ENCODE results near the gene OR8H3. TPM values are rescaled to one million over a fixed set of nuclear protein-coding genes. Genes with fewer than 3 reads are reported as not detected.

Gene OR8H3
- total RNA-seq: not detected in 2 replicates

GRCh38 chr11:56122073-56122472 is at the start of gene OR8H3:
OR8H3 (plus strand) TSS chr11:56122373; CDS start chr11:56122373, 0 bp downstream.

GRCh38 chr11:56093008-56093407 is 29.2 kb upstream of the OR8H3 start, which contains the start of gene OR8I2:
OR8I2 (plus strand) TSS chr11:56093308; CDS start chr11:56093308, 0 bp downstream.

GRCh38 chr11:56103210-56103737 is 18.9 kb upstream of the OR8H3 start, which contains the start of gene OR8H2:
OR8H2 (plus strand) TSS chr11:56103687; CDS start chr11:56105043, 1,356 bp downstream.

GRCh38 chr11:56140151-56140661 is 18.0 kb downstream of the OR8H3 start, which contains the start of gene OR8J3:
OR8J3 (minus strand) TSS chr11:56140201; CDS start chr11:56137718, 2,483 bp downstream.

GRCh38 chr11:56160217-56160616 is 38.0 kb downstream of the OR8H3 start, which contains the start of gene OR8K5:
OR8K5 (minus strand) TSS chr11:56160317; CDS start chr11:56160317, 0 bp downstream.

Other genes with a start within 250 kb of the OR8H3 start
- not detected in 2 replicates for gene TRIM51, start 239.1 kb upstream of the OR8H3 start, total RNA-seq
- gene OR5W2, start 207.8 kb upstream of the OR8H3 start, total RNA-seq: not detected in 2 replicates
- gene OR5I1, start 186.0 kb upstream of the OR8H3 start, total RNA-seq: not detected in 2 replicates
- gene OR10AG1, start 152.4 kb upstream of the OR8H3 start, total RNA-seq: not detected in 2 replicates
- not detected in 2 replicates for gene OR5F1, start 127.7 kb upstream of the OR8H3 start, total RNA-seq
- gene OR5AS1, start 94.7 kb upstream of the OR8H3 start, total RNA-seq: not detected in 2 replicates
- gene OR8I2, start 29.1 kb upstream of the OR8H3 start, total RNA-seq: not detected in 2 replicates
- gene OR8H2, start 18.7 kb upstream of the OR8H3 start, total RNA-seq: not detected in 2 replicates
- gene OR8J3, start 17.8 kb downstream of the OR8H3 start, total RNA-seq: not detected in 2 replicates
- not detected in 2 replicates for gene OR8K5, start 37.9 kb downstream of the OR8H3 start, total RNA-seq
- not detected in 2 replicates for gene OR5J2, start 54.2 kb downstream of the OR8H3 start, total RNA-seq
- not detected in 2 replicates for gene OR5T2, start 111.9 kb downstream of the OR8H3 start, total RNA-seq
- gene OR5T3, start 129.9 kb downstream of the OR8H3 start, total RNA-seq: not detected in 2 replicates
- not detected in 2 replicates for gene OR5T1, start 151.8 kb downstream of the OR8H3 start, total RNA-seq
- not detected in 2 replicates for gene OR8H1, start 169.9 kb downstream of the OR8H3 start, total RNA-seq
- gene OR8K3, start 192.8 kb downstream of the OR8H3 start, total RNA-seq: not detected in 2 replicates
- not detected in 2 replicates for gene OR8K1, start 223.7 kb downstream of the OR8H3 start, total RNA-seq
- not detected in 2 replicates for gene OR8J1, start 231.9 kb downstream of the OR8H3 start, total RNA-seq

Measured in bladder microvascular endothelial cell (primary cell).